ENCODE measurements around the gene GCAT. TPM values are rescaled to one million over a fixed set of nuclear protein-coding genes. Genes with fewer than 3 reads are reported as not detected.
"Not testable (repeated sequence)": the region's sequence is repeated elsewhere in the genome, so short reads cannot be mapped to it uniquely, and the experiment has no call there.

GCAT gene
- total RNA-seq, 2 donors from 2014 or later, result 4.2 to 5.1 TPM

DNA sequence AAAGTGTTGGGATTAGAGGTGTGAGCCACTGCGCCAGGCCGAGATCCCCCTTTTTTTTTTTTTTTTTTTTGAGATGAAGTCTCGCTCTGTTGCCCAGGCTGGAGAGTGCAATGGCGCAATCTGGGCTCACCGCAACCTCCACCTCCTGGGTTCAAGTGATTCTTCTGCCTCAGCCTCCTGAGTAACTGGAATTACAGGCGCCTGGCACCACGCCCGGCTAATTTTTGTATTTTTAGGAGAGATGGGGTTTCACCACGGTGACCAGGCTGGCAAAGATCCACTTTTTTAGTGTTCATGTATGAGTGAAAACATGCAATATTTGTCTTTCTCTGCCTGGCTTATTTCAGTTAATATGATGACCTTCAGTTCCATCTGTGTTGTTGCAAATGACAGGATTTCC is 7.8 kb upstream of the GCAT start:
- H3K9me3 Mint-ChIP-seq; H3K4me3 Mint-ChIP-seq; H3K36me3 Mint-ChIP-seq (ENCODE audit: low read depth); H3K27ac Mint-ChIP-seq; H3K4me1 Mint-ChIP-seq; ATAC-seq (replicated peaks); H3K27me3 Mint-ChIP-seq: not testable (repeated sequence)

DNA sequence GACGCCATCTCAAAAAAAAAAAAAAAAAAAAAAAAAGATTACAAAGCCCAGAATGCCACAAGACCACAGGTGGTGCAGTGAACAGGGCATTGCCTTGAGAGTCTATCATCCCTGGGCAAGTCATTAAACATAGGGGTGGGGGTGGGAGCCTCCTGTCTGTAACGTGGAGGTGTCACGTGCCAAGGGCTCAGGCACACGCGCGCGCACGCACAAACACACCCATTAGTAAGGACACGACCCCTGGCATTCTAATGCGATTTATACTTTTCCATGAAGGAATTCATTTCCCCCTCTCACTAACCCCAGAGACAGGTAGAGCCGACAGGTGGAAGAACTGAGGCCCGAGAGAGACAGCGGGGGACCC is 5.8 kb upstream of the GCAT start:
- Mint-ChIP-seq H3K4me1 (peaks cover 13% of the 10 kb centered on the region), H3K27me3 (peaks cover 11% of the 10 kb centered on the region), H3K36me3 (ENCODE audit: low read depth) (no peaks in the 10 kb centered on the region), H3K27ac (no peak overlapping the region), H3K9me3 (no peaks in the 10 kb centered on the region), H3K4me3 (peak overlapping the region; percentile 78)
- no peak for ATAC-seq (replicated peaks)

DNA sequence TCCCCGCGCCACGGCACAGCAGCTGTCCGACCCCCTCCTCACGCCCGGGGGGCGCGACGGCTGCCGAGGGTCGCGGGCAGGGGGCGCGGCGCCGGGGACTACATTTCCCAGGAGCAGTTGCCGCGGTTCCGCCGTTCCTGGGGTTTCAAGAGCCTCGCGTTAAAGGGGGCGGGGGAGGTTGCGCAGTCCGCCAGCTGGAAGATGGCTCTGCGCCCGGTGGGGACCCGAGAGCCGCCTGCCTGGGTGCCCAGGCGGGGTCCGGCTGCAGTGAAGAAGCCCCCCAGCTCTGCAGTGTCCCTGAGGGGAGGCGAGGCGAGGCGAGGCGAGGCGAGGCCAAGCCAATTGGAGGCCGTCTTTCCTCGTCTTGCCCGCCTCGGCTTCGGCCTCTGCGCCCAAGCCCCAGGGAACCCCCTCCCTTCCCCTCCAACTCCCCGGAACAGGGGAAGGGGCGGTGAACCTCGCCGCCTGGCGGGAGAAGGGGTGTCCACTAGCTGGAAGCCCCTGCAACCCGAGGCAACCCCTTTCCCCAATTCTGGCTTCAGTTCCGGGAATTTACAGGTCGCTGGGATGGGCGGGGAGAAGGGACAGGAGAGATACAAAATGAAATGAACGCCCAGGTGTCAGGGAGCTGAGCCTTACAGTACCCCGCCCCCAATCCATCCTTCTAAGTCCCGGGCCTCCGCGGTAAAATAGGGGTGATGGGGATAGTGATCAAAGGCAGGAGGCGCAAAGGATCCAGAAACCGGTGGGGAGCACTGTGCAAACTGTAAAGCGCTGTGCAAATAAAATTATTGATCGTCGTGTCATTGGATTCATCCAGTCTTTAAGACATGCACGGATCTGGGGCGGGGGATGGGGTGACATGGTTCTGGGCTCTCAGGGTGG is 5.2 kb upstream of the GCAT start:
- H3K27me3 Mint-ChIP-seq, result peaks cover 11% of the 10 kb centered on the region
- H3K4me1 Mint-ChIP-seq, result peaks cover 13% of the 10 kb centered on the region
- no peak for ATAC-seq (replicated peaks)

DNA sequence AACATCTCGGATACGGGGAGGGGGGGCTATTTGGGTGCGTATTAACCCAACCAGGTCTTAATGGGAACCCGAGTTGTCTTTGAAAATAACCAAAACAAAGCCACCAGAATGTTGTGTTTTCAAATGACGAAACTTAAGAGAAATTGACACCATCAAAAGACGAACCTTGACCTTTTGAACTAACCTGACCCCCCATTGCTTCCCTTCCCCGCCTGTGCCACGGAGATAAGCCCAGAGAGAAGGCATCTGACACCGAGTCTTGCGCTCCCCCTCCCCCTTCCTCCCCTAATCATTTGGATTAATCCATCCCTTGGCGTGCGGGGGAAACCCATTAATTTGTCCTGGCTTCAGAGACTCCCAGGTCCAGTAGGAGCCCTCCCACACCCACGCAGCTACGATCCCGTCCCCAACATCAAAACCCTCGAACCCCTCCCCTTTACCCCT is 4.5 kb upstream of the GCAT start:
- Mint-ChIP-seq H3K27me3 (peaks cover 11% of the 10 kb centered on the region), H3K9me3 (no peaks in the 10 kb centered on the region), H3K4me3 (peak overlapping the region; percentile 78)

More for the DNA sequence above, 5.2 kb upstream of the GCAT start:
- Mint-ChIP-seq H3K4me3 (peak overlapping the region; percentile 78), H3K27ac (no peak overlapping the region), H3K9me3 (no peaks in the 10 kb centered on the region), H3K36me3 (ENCODE audit: low read depth) (no peaks in the 10 kb centered on the region)

DNA sequence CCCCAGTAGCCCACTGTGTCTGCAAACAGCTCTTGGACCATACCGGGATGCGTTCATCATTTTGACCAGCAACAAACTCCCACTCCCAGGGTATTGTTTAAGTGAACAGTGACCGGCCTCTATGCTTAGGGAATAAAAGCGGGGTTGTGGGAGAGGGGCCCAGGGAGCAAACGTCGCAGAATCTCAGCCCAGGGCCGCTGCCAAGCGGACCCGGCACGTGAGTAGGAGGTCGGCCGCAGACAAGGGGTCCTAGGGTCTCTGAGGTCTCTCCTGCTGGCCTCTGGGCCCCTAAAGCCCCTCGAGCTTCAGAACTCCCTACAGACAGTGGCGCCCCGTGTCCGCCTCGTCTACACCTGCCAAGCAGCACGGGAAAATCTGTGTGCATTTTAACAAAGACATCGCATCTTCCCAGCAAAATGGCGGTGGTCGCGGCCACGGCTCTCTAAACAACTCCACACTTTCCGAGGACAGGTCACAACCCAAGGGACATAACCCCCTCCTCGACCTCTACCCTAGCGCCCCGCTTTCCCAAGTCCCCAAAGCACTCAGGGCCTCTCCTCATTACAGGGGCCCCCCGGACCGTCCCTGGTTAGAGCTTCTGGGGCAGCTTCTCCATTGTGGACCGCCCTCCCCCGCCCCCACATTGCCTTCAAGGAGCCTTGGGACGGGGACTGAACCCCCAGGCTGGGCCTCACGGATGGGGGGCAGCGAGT is 3.9 kb upstream of the GCAT start:
- no peak for ATAC-seq (replicated peaks)
- Mint-ChIP-seq H3K27me3 (peaks cover 11% of the 10 kb centered on the region), H3K27ac (peak overlapping the region; percentile 68), H3K36me3 (ENCODE audit: low read depth) (no peaks in the 10 kb centered on the region), H3K9me3 (no peaks in the 10 kb centered on the region), H3K4me1 (peaks cover 13% of the 10 kb centered on the region), H3K4me3 (peak overlapping the region; percentile 78)

More for the DNA sequence above, 4.5 kb upstream of the GCAT start:
- no peak overlapping the region for H3K27ac Mint-ChIP-seq
- H3K36me3 Mint-ChIP-seq (ENCODE audit: low read depth), result no peaks in the 10 kb centered on the region
- H3K4me1 Mint-ChIP-seq, result peaks cover 13% of the 10 kb centered on the region
- ATAC-seq (replicated peaks), result no peak

DNA sequence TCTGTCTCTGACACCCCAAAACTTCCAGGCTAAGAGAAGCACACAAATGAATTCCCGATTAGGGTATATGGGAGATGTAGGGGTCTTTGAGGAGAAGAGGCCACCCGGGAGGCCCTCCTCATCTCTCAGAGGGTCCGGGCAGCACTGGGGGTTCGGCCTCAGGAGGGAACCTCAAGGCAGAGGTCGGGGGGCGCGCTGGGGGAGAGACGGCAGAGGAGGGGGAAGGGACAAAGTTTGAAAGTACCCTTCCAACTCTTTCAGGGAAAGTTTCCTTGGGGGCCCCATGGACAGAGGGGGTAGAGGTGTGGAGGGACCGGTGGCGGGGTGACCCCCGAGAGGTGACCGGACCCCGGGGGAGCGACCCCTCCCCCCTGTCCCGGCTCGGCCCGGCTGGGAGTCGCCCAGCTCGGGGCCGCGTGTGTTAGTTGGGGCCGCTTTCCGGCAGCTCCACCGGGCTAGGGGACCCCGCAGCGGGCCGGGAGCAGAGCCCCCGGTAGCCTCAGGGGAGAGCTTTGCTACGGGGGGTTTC is 3.3 kb upstream of the GCAT start:
- H3K4me3 Mint-ChIP-seq, result peak overlapping the region; percentile 78
- H3K27me3 Mint-ChIP-seq, result peaks cover 11% of the 10 kb centered on the region
- ATAC-seq (replicated peaks), result no peak
- H3K9me3 Mint-ChIP-seq, result no peaks in the 10 kb centered on the region
- peak overlapping the region; percentile 68 for H3K27ac Mint-ChIP-seq
- H3K36me3 Mint-ChIP-seq (ENCODE audit: low read depth), result no peaks in the 10 kb centered on the region
- peaks cover 13% of the 10 kb centered on the region for H3K4me1 Mint-ChIP-seq

DNA sequence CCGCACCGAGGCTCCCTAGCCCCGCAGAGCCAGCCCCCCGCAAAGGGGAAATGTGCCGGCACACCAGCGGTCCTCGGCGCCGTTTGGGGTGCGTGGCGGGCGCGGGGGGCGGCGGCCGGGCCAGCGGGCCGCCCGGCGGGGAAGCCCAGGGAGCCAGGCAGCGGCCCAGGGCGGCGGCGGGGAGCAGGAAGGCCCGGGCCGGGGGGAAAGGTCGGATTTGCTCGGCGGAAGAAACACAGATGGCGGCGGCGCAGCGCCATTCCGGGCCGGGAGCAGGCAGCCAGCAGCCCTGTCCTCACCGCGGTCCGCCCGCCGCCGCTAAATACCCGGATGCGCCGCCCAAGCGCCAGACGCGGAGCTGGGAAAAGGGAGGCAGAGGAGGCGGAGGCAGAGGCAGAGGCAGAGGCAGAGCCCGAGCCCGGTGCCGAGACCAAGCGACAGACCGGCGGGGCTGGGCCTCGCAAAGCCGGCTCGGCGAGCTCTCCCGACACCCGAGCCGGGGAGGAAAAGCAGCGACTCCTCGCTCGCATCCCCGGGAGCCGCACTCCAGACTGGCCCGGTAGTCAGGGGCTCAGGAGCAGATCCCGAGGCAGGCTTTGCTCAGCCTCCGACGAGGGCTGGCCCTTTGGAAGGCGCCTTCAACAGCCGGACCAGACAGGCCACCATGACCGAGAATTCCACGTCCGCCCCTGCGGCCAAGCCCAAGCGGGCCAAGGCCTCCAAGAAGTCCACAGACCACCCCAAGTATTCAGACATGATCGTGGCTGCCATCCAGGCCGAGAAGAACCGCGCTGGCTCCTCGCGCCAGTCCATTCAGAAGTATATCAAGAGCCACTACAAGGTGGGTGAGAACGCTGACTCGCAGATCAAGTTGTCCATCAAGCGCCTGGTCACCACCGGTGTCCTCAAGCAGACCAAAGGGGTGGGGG is 2.6 kb upstream of the GCAT start:
- no peaks in the 10 kb centered on the region for H3K9me3 Mint-ChIP-seq
- H3K27ac Mint-ChIP-seq, result peak overlapping the region; percentile 42
- peaks cover 11% of the 10 kb centered on the region for H3K27me3 Mint-ChIP-seq
- H3K4me3 Mint-ChIP-seq, result peak overlapping the region; percentile 78
- H3K36me3 Mint-ChIP-seq (ENCODE audit: low read depth), result no peaks in the 10 kb centered on the region
- peaks cover 13% of the 10 kb centered on the region for H3K4me1 Mint-ChIP-seq
- peak; percentile 60 for ATAC-seq (replicated peaks)

DNA sequence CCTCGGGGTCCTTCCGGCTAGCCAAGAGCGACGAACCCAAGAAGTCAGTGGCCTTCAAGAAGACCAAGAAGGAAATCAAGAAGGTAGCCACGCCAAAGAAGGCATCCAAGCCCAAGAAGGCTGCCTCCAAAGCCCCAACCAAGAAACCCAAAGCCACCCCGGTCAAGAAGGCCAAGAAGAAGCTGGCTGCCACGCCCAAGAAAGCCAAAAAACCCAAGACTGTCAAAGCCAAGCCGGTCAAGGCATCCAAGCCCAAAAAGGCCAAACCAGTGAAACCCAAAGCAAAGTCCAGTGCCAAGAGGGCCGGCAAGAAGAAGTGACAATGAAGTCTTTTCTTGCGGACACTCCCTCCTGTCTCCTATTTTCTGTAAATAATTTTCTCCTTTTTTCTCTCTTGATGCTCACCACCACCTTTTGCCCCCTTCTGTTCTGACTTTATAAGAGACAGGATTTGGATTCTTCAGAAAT is 1.9 kb upstream of the GCAT start:
- ATAC-seq (replicated peaks), result no peak
- H3K27ac Mint-ChIP-seq, result no peak overlapping the region
- H3K4me1 Mint-ChIP-seq, result peaks cover 13% of the 10 kb centered on the region
- H3K9me3 Mint-ChIP-seq, result no peaks in the 10 kb centered on the region
- H3K36me3 Mint-ChIP-seq (ENCODE audit: low read depth), result no peaks in the 10 kb centered on the region
- peaks cover 11% of the 10 kb centered on the region for H3K27me3 Mint-ChIP-seq
- peak overlapping the region; percentile 78 for H3K4me3 Mint-ChIP-seq

DNA sequence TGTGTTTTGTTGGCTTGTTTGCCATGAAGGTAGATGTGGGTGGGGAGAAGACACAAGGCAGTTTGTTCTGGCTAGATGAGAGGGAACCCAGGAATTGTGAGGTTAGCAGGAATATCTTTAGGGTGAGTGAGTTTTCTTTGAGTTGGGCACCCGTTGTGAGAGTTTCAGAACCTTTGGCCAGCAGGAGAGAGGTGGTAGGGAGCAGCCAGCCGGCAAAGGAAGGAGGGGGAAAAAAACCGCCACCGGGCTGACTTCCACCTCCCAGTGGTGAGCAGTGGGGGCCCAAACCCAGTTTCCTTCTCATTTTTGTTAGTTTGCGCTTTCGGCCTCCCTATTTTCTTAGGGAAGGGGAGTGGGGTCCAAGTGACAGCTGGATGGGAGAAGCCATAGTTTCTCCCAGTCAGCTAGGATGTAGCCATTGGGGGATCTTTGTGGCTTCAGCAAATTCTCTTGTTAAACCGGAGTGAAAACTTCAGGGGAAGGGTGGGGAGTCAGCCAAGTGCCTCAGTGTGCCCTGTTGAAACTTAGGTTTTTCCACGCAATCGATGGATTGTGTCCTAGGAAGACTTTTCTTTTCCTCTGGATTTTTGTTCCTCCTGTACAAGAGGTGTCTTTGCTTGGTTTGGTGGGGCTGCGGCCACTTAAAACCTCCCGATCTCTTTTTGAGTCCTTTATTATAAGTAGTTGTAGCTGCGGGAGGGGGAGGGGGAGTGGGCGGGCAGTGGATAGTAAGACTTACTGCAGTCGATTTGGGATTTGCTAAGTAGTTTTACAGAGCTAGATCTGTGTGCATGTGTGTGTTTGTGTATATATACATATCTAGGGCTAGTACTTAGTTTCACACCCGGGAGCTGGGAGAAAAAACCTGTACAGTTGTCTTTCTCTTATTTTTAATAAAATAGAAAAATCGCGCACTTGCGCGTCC is 1.1 kb upstream of the GCAT start:
- peaks cover 11% of the 10 kb centered on the region for H3K27me3 Mint-ChIP-seq
- H3K27ac Mint-ChIP-seq, result no peak overlapping the region

DNA sequence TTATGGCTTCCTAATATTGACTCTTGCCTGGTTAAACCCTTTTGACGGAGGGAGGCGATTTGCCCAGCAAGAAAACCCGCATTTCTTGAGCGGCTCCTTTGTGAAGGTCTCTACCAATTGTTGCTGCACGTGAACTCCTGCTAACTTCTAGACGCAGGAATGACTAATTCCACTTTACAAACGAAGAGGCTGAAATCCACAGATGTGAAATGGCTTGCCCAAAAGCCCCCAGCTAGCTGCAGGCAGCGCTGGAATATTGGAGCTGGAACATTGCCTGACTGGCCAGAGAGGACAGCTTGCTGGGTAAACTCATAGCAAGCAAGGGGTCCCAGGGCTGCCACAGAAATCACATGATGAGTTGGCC is 542 bp downstream of the GCAT start:
- peak overlapping the region; percentile 78 for H3K4me3 Mint-ChIP-seq
- H3K4me1 Mint-ChIP-seq, result peaks cover 6% of the 10 kb centered on the region
- H3K27ac Mint-ChIP-seq, result no peak overlapping the region
- no peaks in the 10 kb centered on the region for H3K9me3 Mint-ChIP-seq
- H3K27me3 Mint-ChIP-seq, result peaks cover 11% of the 10 kb centered on the region
- ATAC-seq (replicated peaks), result no peak
- H3K36me3 Mint-ChIP-seq (ENCODE audit: low read depth), result no peaks in the 10 kb centered on the region

More for the DNA sequence above, 1.1 kb upstream of the GCAT start:
- ATAC-seq (replicated peaks), result no peak
- H3K36me3 Mint-ChIP-seq (ENCODE audit: low read depth), result no peaks in the 10 kb centered on the region
- no peaks in the 10 kb centered on the region for H3K9me3 Mint-ChIP-seq
- H3K4me3 Mint-ChIP-seq, result peak overlapping the region; percentile 78
- peaks cover 13% of the 10 kb centered on the region for H3K4me1 Mint-ChIP-seq

DNA sequence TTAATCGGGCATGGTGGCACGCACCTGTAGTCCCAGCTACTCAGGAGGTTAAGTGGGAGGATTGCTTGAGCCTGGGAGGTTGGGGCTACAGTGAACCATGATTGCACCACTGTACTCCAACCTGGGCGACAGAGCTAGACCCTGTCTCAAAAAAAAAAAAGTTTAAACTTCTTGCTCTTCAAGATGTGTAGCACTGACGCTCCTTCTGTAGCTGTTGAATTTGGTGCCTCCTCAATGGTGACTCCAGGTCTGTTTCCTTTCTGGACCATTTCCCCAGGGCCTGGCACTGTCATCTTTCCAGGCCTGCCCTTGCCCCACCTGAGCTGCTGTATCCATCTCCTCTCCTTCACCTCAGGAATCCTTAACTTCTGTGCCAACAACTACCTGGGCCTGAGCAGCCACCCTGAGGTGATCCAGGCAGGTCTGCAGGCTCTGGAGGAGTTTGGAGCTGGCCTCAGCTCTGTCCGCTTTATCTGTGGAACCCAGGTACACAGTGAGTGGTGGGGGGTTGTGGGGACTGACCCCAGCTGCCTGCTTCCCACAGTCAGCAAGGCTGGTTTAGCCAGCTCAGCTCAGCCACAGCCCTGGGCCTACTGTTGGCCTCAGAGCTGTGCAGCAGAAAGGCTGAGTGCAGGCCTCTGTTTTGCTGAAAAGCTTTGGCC is 2.1 kb downstream of the GCAT start:
- Mint-ChIP-seq H3K4me1 (peaks cover 4% of the 10 kb centered on the region), H3K36me3 (ENCODE audit: low read depth) (no peaks in the 10 kb centered on the region), H3K27ac (no peak overlapping the region), H3K4me3 (no peak overlapping the region), H3K9me3 (no peaks in the 10 kb centered on the region), H3K27me3 (peaks cover 6% of the 10 kb centered on the region)
- no peak for ATAC-seq (replicated peaks)

DNA sequence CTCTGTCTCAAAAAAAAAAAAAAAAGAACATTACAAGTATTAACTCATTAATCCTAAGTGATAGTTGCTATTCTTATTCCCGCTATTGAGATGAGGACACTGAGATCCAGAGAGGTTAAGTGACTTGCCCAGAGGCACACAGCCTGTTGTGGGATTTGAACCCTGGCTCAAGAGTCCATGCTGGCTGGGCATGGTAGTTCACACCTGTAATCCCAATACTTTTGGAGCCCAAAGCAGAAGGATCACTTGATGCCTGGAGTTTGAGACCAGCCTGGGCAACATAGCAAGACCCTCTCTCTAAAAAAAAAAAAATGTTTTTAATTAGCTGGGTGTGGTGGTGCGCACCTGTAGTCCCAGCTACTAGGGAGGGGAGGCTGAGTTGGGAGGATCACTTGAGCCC is 4.1 kb downstream of the GCAT start:
- Mint-ChIP-seq H3K27ac (no peak overlapping the region), H3K4me3 (no peak overlapping the region), H3K27me3 (no peaks in the 10 kb centered on the region), H3K9me3 (no peaks in the 10 kb centered on the region), H3K36me3 (ENCODE audit: low read depth) (no peaks in the 10 kb centered on the region), H3K4me1 (no peaks in the 10 kb centered on the region)
- ATAC-seq (replicated peaks), result no peak
